Sigmoid colon (tissue), 4 donors: Measurements from ENCODE around the gene CP.
"Not testable (repeated sequence)": the region's sequence is repeated elsewhere in the genome, so short reads cannot be mapped to it uniquely, and the experiment has no call there.

Experiments used
- CTCF ChIP-seq, 4 experiments: fragments of 450-650 bp in 3 of 4; fragments of 200-600 bp in 1 of 4; IDR thresholded peaks; one replicate each; pipeline ENCODE4 v1.5.1; 2016 to 2019; ENCODE audit warnings: antibody characterized with exemption in 4 of 4, mild to moderate bottlenecking in 3 of 4, moderate library complexity in 2 of 4
- POLR2AphosphoS5 ChIP-seq, 4 donors: sonication (generic); formaldehyde crosslinking; IDR thresholded peaks; one replicate each; pipeline ENCODE4 v1.6.1; 2017; ENCODE audit warnings: antibody characterized with exemption in 4 of 4

DNA sequence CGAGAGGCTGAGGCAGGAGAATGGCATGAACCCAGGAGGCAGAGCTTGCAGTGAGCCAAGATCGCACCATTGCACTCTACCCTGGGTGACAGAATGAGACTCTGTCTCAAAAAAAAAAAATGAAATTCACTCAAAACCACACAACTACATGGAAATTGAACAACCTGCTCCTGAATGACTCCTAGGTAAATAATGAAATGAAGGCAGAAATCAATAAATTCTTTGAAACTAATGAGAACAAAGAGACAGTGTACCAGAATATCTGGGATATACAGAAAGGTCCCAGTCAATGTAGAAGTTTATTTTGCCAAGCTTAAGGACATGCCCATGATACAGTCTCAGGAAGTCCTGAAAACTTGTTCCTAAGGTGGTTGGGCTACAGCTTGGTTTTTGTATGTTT is 16.6 kb upstream of the CP start:
- TF ChIP-seq CTCF, POLR2AphosphoS5 (IDR thresholded peaks at IDR 0.05): not testable (repeated sequence)
